DOHH2 (cell line): ENCODE measurements around the gene VPS72.

Experiments
- H3F3A ChIP-seq: fragments of 200-600 bp; sonication (generic), shearing (Covaris generic); 2 replicates; pipeline ENCODE4 v1.6.0; 2016; ENCODE audit warnings: antibody characterized with exemption, mild to moderate bottlenecking; ENCODE audit not compliant: control insufficient read depth, insufficient read depth
- H3K27ac ChIP-seq: fragments of 200-600 bp; sonication (generic); 2 replicates; pipeline ENCODE4 v1.5.1; 2014; ENCODE audit warnings: low read depth, mild to moderate bottlenecking, low read length, moderate library complexity
- H3K27me3 ChIP-seq: fragments of 200-600 bp; sonication (generic); 2 replicates; pipeline ENCODE4 v1.6.1; 2014; ENCODE audit warnings: mild to moderate bottlenecking, low read length, mixed read lengths; ENCODE audit not compliant: control insufficient read depth
- H3K36me3 ChIP-seq: fragments of 200-600 bp; sonication (generic); 2 replicates; pipeline ENCODE4 v1.6.1; 2014; ENCODE audit warnings: mild to moderate bottlenecking, low read length, moderate library complexity, mixed read lengths; ENCODE audit not compliant: control insufficient read depth
- H3K4me1 ChIP-seq: fragments of 200-600 bp; sonication (generic); 2 replicates; pipeline ENCODE4 v1.6.1; 2014; ENCODE audit warnings: mild to moderate bottlenecking, low read length, mixed read lengths; ENCODE audit not compliant: control insufficient read depth
- H3K4me2 ChIP-seq: fragments of 200-600 bp; sonication (generic); 2 replicates; pipeline ENCODE4 v1.6.0; 2014; ENCODE audit warnings: mild to moderate bottlenecking, low read length, moderate library complexity
- H3K4me3 ChIP-seq: fragments of 200-600 bp; sonication (generic); 2 replicates; pipeline ENCODE4 v1.5.1; 2014; ENCODE audit warnings: mild to moderate bottlenecking, low read length, mixed read lengths
- H3K79me2 ChIP-seq: fragments of 200-600 bp; sonication (generic); 2 replicates; pipeline ENCODE4 v1.6.1; 2014; ENCODE audit warnings: mild to moderate bottlenecking, low read length, mixed read lengths; ENCODE audit not compliant: control insufficient read depth
- H3K9me2 ChIP-seq: fragments of 200-600 bp; sonication (generic); replicated peaks from 2 replicates; pipeline ENCODE4 v1.6.1; 2014; ENCODE audit warnings: mild to moderate bottlenecking, low read length, mixed read lengths; ENCODE audit not compliant: control insufficient read depth
- H3K9me3 ChIP-seq: fragments of 200-600 bp; sonication (generic); 2 replicates; pipeline ENCODE4 v1.6.1; 2014; ENCODE audit warnings: antibody characterized with exemption, low read length, mixed read lengths; ENCODE audit not compliant: control insufficient read depth, insufficient read depth
- H4K20me1 ChIP-seq: fragments of 200-600 bp; sonication (generic); 2 replicates; pipeline ENCODE4 v1.6.0; 2014; ENCODE audit warnings: low read depth, mild to moderate bottlenecking, antibody characterized with exemption, low read length, moderate library complexity; ENCODE audit not compliant: control insufficient read depth, insufficient read depth
- EZH2phosphoT487 ChIP-seq: fragments of 200-600 bp; sonication (generic); IDR thresholded peaks from 2 replicates; pipeline ENCODE4 v1.6.1; 2017; ENCODE audit warnings: borderline replicate concordance, mild to moderate bottlenecking, antibody characterized with exemption, low read length, moderate library complexity, mixed read lengths
- TF ChIP-seq, protein P1 (sequence below): fragments of 200-600 bp; sonication (generic); IDR thresholded peaks from one replicate; pipeline ENCODE4 v1.5.1; 2014; ENCODE audit warnings: antibody characterized with exemption, mild to moderate bottlenecking, low read depth, low read length; ENCODE audit not compliant: poor library complexity, severe bottlenecking

The VPS72 gene

DNA sequence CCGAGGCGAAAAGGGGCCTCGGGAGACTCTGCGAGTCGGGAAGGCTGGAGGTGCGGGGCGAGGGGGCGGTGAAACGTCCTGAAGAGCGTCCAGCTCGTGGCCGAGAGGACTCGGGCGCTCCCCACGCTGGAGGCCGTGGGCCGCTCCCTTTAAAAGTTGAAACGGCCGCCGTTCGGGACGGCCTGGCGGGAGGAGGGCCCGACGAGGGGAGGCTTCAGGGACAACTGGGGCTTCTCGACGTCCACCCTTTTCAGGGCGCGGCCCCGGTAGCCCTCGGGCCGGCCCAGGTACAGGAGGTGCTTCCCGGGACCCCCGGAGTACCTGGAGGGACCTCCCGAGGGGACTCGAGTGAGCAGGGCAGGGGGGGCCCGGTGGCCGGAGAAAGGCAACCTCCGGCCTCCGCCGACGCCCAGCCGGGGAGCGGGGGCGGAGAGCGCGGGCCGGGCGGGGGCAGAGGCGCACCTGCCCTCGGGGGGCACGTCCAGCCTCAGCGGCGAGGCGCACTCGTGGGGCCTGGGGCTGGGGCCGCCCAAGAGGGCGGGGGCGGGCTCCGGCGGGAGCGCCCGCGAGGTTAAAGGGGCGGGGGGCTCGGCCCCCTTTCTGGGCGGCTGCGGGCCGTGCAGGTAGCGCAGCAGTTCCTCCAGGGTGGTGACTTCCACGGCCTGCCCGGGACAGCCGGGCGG lies 57.5 kb downstream of the VPS72 start:
- H3K4me1 ChIP-seq, result peaks cover 15% of the 10 kb centered on the region
- no peaks in the 10 kb centered on the region for H3K9me3 ChIP-seq
- no peaks in the 10 kb centered on the region for H3K36me3 ChIP-seq
- TF ChIP-seq EZH2phosphoT487, result no peak
- TF ChIP-seq, protein P1, sequence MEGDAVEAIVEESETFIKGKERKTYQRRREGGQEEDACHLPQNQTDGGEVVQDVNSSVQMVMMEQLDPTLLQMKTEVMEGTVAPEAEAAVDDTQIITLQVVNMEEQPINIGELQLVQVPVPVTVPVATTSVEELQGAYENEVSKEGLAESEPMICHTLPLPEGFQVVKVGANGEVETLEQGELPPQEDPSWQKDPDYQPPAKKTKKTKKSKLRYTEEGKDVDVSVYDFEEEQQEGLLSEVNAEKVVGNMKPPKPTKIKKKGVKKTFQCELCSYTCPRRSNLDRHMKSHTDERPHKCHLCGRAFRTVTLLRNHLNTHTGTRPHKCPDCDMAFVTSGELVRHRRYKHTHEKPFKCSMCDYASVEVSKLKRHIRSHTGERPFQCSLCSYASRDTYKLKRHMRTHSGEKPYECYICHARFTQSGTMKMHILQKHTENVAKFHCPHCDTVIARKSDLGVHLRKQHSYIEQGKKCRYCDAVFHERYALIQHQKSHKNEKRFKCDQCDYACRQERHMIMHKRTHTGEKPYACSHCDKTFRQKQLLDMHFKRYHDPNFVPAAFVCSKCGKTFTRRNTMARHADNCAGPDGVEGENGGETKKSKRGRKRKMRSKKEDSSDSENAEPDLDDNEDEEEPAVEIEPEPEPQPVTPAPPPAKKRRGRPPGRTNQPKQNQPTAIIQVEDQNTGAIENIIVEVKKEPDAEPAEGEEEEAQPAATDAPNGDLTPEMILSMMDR, result no peak
- no peak overlapping the region for H3K27ac ChIP-seq
- H3K9me2 ChIP-seq, result no peaks in the 10 kb centered on the region
- no peaks in the 10 kb centered on the region for H3K79me2 ChIP-seq
- H3K4me3 ChIP-seq, result no peak overlapping the region
- no peaks in the 10 kb centered on the region for H3F3A ChIP-seq
- H4K20me1 ChIP-seq, result no peaks in the 10 kb centered on the region
- H3K4me2 ChIP-seq, result no peak overlapping the region
- H3K27me3 ChIP-seq, result 0 out of 2 replicates have a peak, but pooled peaks cover 4% of the 10 kb centered on the region

DNA sequence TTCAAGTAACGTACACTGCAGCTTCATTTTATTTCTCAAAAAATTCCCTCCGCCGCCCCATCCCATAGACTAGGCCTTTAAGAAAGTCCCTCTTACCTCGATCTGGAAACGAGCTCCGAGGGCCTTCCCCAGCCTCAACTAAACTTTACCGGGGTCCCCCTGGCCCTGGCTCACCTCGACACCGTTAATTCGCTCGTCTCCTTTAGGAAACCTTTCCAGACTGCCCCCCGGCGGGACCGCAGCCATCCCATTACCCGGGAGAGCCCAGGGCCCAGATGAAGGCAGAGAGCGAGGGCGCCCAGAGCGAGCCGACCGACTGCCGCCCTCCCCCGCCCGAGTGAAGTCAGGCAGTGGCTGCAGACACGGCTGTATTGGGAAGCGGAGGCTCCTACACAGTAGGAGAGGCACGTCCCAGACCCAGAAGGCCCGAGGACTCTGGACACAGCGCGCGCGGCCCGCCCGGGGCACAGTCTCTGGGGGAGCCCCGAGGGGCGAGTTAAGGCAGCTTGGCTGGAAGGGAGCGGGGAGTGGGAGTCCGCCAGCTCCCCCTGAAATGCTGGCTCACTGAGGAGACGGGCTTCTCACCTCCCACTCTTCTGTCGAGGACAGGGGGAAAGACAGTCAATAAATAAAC lies 58.2 kb downstream of the VPS72 start:
- H3K4me3 ChIP-seq, result peak overlapping the region; percentile 51
- no peak overlapping the region for H3K27ac ChIP-seq
- peak overlapping the region; percentile 55 for H3K4me2 ChIP-seq
- H3K36me3 ChIP-seq, result no peaks in the 10 kb centered on the region
- H3K9me2 ChIP-seq, result no peaks in the 10 kb centered on the region
- H3K79me2 ChIP-seq, result no peaks in the 10 kb centered on the region
- no peaks in the 10 kb centered on the region for H3F3A ChIP-seq
- no peaks in the 10 kb centered on the region for H4K20me1 ChIP-seq
- TF ChIP-seq, protein P1, result no peak
- no peak for TF ChIP-seq EZH2phosphoT487
- 0 out of 2 replicates have a peak, but pooled peaks cover 4% of the 10 kb centered on the region for H3K27me3 ChIP-seq
- no peaks in the 10 kb centered on the region for H3K9me3 ChIP-seq
- peaks cover 15% of the 10 kb centered on the region for H3K4me1 ChIP-seq

DNA sequence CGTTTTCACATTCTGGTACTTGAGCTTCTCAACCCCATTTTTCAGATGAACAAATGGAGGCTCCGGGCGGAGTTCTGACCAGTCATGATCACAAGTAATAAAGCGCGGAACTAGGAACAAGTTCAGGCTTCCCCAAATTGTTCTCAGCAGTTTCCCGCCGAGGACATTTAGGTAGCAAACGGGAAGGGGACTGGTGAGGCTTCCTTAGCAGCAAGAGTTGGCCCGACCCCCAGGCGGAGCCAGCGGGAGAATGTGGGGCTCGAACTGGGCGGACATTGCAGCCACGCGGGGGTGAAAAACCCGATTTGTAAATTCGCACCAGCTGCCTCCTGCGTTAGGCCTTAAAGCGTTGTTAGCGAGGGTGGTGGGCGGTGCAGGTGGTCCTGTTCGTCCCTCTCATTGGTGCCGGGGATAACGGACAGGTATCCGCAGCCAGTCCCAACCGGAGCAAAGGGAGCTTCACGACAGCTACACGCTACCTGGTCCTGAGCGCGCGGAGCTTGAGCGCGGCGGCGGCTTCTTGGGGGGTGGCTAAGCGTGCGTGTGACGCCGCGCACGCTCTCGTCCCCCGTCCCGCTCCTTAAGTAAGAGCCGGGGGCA lies 58.9 kb downstream of the VPS72 start:
- H3K4me2 ChIP-seq, result peak overlapping the region; percentile 55

More for the DNA sequence above, 58.9 kb downstream of the VPS72 start:
- Histone ChIP-seq H3K27ac (no peak overlapping the region), H3K27me3 (0 out of 2 replicates have a peak, but pooled peaks cover 4% of the 10 kb centered on the region), H3K9me3 (no peaks in the 10 kb centered on the region), H3K4me3 (peak overlapping the region; percentile 51), H3K9me2 (no peaks in the 10 kb centered on the region), H3K36me3 (no peaks in the 10 kb centered on the region), H3K79me2 (no peaks in the 10 kb centered on the region), H4K20me1 (no peaks in the 10 kb centered on the region), H3K4me1 (peaks cover 15% of the 10 kb centered on the region), H3F3A (no peaks in the 10 kb centered on the region)
- TF ChIP-seq, protein P1, result no peak
- TF ChIP-seq EZH2phosphoT487, result no peak
